Activated naive CD4-positive, alpha-beta T cell treated with anti-CD3 and anti-CD28 coated beads for 36 hours (primary cell): ENCODE measurements around the gene SLC2A1. TPM values are rescaled to one million over a fixed set of nuclear protein-coding genes. Genes with fewer than 3 reads are reported as not detected.

Source experiments
- CTCF ChIA-PET: fragments of 350-600 bp; sonication (Branson Sonifier 250); formaldehyde crosslinking; loops from one replicate; lab custom pipeline; 2021; ENCODE audit warnings: antibody characterized with exemption; lab: Charles Lee
- DNase-seq: peaks from one replicate; pipeline ENCODE4 v3.0.0-alpha.2; 2020
- H3K27ac Mint-ChIP-seq: one replicate; pipeline ENCODE4 v1.8.0; 2021; ENCODE audit warnings: mild to moderate bottlenecking, mixed read lengths
- H3K27me3 Mint-ChIP-seq: one replicate; pipeline ENCODE4 v1.8.0; 2021; ENCODE audit warnings: low read depth, mixed read lengths
- H3K36me3 Mint-ChIP-seq: one replicate; pipeline ENCODE4 v1.8.0; 2021; ENCODE audit warnings: low read depth, mixed read lengths
- H3K4me1 Mint-ChIP-seq: one replicate; pipeline ENCODE4 v1.8.0; 2021; ENCODE audit warnings: low read depth, mixed read lengths
- H3K4me3 Mint-ChIP-seq: one replicate; pipeline ENCODE4 v1.8.0; 2021; ENCODE audit warnings: mild to moderate bottlenecking, moderate library complexity, mixed read lengths
- H3K9me3 Mint-ChIP-seq: one replicate; pipeline ENCODE4 v1.8.0; 2021; ENCODE audit warnings: mixed read lengths
- intact Hi-C: fragments of 100-400 bp; cut with micrococcal nuclease; formaldehyde crosslinking; loops from one replicate; pipeline ENCODE4 v1.15.1; 2023
- total RNA-seq, 2 experiments: library from RNA; stranded (reverse); gene quantifications; one replicate each; pipeline ENCODE4 v1.2.3, GENCODE V29; 2021

Gene SLC2A1
- total RNA-seq, 2 experiments from 2014 or later = 21.2 to 22.7 TPM

DNA sequence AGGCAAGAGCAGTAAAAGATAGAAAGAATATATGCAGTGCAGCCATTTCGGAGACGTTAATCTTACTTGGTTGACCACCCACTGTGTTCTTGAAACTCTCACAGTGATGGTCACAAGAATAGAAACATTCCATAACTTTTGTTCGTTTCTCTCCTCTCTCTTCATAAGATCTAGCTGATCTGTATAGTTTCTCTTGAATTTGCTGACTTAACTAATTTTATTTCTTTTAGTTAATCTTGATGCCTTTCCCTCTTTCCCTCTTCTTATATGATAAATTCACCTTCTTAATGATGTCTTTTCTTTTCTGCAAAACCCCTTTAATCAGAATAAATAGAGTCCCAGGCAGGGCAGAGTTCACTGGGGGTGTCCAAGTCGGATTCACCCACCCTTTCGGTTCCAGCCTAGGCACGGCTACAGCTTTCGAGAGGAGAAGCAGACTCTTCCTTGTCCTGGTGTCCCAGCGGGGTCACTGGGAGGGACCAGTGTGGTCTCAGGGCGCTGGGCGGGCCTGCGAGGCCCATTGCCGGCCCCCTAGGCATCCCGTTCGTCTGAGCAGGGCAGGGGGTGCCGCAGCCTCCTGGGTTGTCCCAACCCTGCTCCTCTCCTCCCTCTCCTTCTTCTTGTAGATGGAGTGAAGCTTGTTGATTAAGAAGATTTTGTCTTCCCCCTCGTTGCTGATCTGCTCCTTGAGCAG lies 72.5 kb downstream of the SLC2A1 start:
- H3K27ac Mint-ChIP-seq = no peak overlapping the region
- DNase-seq = no peak
- no peaks in the 10 kb centered on the region for H3K27me3 Mint-ChIP-seq
- intact Hi-C loops = no loop called here
- CTCF ChIA-PET = interaction anchor here (0.7 kb wide), 1 partner anchor 147 kb away, joined by 3 read pairs; no protein-coding TSS in a partner anchor
- H3K36me3 Mint-ChIP-seq = no peaks in the 10 kb centered on the region
- H3K4me1 Mint-ChIP-seq = no peaks in the 10 kb centered on the region
- H3K4me3 Mint-ChIP-seq = no peak overlapping the region
- H3K9me3 Mint-ChIP-seq = no peaks in the 10 kb centered on the region

- CTCF ChIA-PET = no interaction called here
- Mint-ChIP-seq H3K4me3 (no peak overlapping the region), H3K9me3 (no peaks in the 10 kb centered on the region), H3K27ac (no peak overlapping the region), H3K4me1 (no peaks in the 10 kb centered on the region), H3K36me3 (no peaks in the 10 kb centered on the region), H3K27me3 (peaks cover 2% of the 10 kb centered on the region)
- intact Hi-C loops = no loop called here
- DNase-seq = no peak
These were observed 78.3 kb downstream of the SLC2A1 start for GRCh38 chr1:42880384-42880783.

GRCh38 chr1:42877380-42877779 lies 81.3 kb downstream of the SLC2A1 start:
- H3K4me1 Mint-ChIP-seq = no peaks in the 10 kb centered on the region
- no peak for DNase-seq
- H3K27ac Mint-ChIP-seq = no peak overlapping the region
- peaks cover 2% of the 10 kb centered on the region for H3K27me3 Mint-ChIP-seq
- no peaks in the 10 kb centered on the region for H3K36me3 Mint-ChIP-seq
- CTCF ChIA-PET = no interaction called here
- intact Hi-C loops = no loop called here
- H3K4me3 Mint-ChIP-seq = no peak overlapping the region
- peaks cover 5% of the 10 kb centered on the region for H3K9me3 Mint-ChIP-seq

- intact Hi-C loops = no loop called here
- no peak for DNase-seq
- H3K36me3 Mint-ChIP-seq = no peaks in the 10 kb centered on the region
- H3K27ac Mint-ChIP-seq = no peak overlapping the region
- H3K4me3 Mint-ChIP-seq = no peak overlapping the region
- CTCF ChIA-PET = no interaction called here
- H3K9me3 Mint-ChIP-seq = peaks cover 5% of the 10 kb centered on the region
- H3K4me1 Mint-ChIP-seq = no peaks in the 10 kb centered on the region
- peaks cover 2% of the 10 kb centered on the region for H3K27me3 Mint-ChIP-seq
These were observed 82.7 kb downstream of the SLC2A1 start for GRCh38 chr1:42876009-42876408.

Other genes starting within 250 kb of the SLC2A1 start
- gene CLDN19, start 218.6 kb downstream of the SLC2A1 start, total RNA-seq = not detected
- gene P3H1, start 191.8 kb downstream of the SLC2A1 start, total RNA-seq = 10 to 100 TPM; 26.4 to 28.6 TPM
- 1 to 10 TPM; 4.1 to 4.7 TPM for gene C1orf50, start 191.6 kb downstream of the SLC2A1 start, total RNA-seq
- under 1 TPM; 0.24 to 0.57 TPM for gene TMEM269, start 173.9 kb downstream of the SLC2A1 start, total RNA-seq
- gene ERMAP, start 141.7 kb downstream of the SLC2A1 start, total RNA-seq = 1 to 10 TPM; 3.1 TPM
- gene SVBP, start 141.5 kb downstream of the SLC2A1 start, total RNA-seq = 10 to 100 TPM; 16.4 to 17.0 TPM
- 1 to 10 TPM; 4.6 to 5.3 TPM for gene ZNF691, start 112.3 kb downstream of the SLC2A1 start, total RNA-seq
- gene EBNA1BP2, start 213.4 kb upstream of the SLC2A1 start, total RNA-seq = 10 to 100 TPM; 88.0 to 88.3 TPM
- gene CFAP57, start 213.5 kb upstream of the SLC2A1 start, total RNA-seq = under 1 TPM; 0.12 to 0.14 TPM